Stimulated activated CD4-positive, alpha-beta T cell treated with anti-CD3 and anti-CD28 coated beads, Interleukin-1b, Interleukin-23, amount 100 ng/mL, for 4 hours (primary cell): ENCODE results near the gene KRTAP10-11.
"Not testable (repeated sequence)": the region's sequence is repeated elsewhere in the genome, so short reads cannot be mapped to it uniquely, and the experiment has no call there.

Source experiments
- DNase-seq, 2 donors: peaks; one replicate each; pipeline ENCODE4 v3.0.0-alpha.2; 2020; ENCODE audit warnings: low read depth in 2 of 2

Gene KRTAP10-11

DNA sequence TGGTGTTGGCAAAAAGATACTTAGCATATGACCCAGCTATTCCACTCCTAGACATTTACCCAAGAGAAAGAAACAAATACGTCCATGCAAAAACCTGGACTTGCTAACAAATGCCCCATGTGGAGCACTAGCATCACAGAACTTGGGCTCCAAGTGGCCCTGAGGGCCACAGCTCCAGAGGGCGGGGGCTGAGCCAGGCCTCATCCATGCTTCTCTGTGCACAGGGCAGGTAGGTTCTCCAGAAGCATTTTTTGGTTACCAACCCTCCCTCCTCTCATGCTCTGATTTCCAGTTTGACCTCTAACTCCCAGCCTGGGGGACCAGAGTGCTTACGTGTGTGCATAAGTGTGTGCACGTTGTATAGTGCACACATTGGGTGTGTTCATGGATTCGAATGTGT lies 18.5 kb downstream of the KRTAP10-11 start:
- DNase-seq: no peak

- DNase-seq: no peak
These were observed 20.4 kb downstream of the KRTAP10-11 start, which contains the start of gene KRTAP12-2 for GRCh38 chr21:44666401-44667320. KRTAP12-2 (minus strand) TSS chr21:44666927; CDS start chr21:44666886, 41 bp downstream.

GRCh38 chr21:44667612-44668011 lies 21.4 kb downstream of the KRTAP10-11 start:
- DNase-seq: no peak

GRCh38 chr21:44670642-44671432 lies 24.6 kb downstream of the KRTAP10-11 start:
- no peak for DNase-seq

GRCh38 chr21:44671911-44672310 lies 25.7 kb downstream of the KRTAP10-11 start:
- DNase-seq: no peak

DNA sequence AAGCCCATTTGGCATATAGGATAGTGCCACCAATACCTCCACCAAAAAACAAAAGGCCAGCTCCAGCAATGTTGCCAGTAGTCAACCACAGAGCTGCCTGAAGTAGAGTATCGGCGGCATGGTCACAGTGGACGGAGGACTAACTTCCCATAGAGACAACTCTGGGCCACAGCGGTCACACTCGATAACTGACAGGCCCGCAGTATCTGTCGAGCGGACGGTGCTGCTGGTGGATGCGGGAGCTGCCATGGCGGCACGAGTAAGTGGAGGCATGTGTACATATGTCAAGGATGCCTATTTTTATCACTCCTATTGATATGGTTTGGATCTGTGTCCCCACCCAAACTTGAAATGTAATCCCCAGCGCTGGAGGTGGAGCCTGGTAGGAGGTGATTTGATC lies 31.7 kb downstream of the KRTAP10-11 start:
- DNase-seq: no peak

- DNase-seq: no peak
These were observed 34.9 kb downstream of the KRTAP10-11 start for GRCh38 chr21:44681152-44681551.

DNA sequence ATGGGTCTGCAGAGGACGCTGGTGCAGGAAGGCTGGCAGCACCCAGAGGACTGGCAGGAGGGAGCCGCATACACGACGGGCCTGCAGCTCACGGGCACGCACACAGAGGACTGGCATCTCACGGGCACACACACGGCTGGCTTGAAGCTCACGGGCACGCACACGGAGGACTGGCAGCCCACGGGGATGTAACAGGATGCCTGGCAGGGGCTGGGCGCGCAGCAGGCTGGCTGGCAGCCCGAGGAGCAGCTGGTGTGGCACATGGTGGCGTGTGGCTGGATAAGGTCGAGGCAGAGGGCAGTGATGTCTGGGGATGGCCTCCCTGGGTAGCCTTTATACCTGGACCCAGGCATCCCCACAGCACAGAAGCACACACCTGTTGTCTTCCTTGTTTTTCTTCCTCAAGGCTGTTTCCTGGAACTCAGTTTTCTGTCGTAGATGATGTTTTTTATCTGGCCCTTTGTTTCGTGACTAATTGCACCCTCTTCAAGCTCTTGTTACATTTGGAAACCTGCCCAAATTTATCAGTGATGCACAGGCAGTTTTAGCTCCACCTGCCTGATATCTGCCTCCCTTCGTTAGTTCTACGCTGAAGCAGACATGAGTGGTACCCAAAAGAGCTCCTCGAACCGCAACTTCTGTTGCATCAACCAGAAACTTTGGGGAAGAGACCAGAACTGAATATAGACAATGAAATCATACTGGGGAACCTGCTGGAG lies 35.8 kb downstream of the KRTAP10-11 start, which contains the start of gene KRTAP12-1:
Gene KRTAP12-1, minus strand, starts transcription at position 303 of the 719 bp plus-strand sequence. Its CDS starts 40 bp downstream, at position 263.
- DNase-seq: no peak

GRCh38 chr21:44682580-44683151 lies 36.5 kb downstream of the KRTAP10-11 start:
- DNase-seq: no peak

- DNase-seq: no peak
These were observed 37.9 kb downstream of the KRTAP10-11 start for GRCh38 chr21:44684077-44684476.

- no peak for DNase-seq
These were observed 38.3 kb downstream of the KRTAP10-11 start for GRCh38 chr21:44684483-44684882.

DNA sequence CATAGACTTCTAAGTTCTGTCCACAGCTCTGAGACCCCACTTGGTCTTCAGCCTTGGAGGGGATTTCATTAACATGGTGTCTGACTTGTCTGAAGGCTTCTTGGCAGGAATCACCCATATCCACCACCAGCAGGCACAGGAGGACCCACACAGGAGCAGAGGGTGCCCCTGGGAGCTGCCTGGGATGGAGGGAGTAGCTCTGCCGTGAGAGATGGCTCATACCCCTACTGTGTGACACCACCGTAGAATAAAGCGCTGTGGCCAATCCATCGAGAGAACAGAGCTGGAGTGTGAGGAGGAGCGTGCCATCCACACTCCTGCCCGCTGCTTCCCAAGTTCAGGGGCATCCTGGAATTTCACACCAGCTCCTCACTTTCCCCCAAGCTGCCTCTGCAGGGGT lies 38.8 kb downstream of the KRTAP10-11 start:
- not testable (repeated sequence) for DNase-seq

DNA sequence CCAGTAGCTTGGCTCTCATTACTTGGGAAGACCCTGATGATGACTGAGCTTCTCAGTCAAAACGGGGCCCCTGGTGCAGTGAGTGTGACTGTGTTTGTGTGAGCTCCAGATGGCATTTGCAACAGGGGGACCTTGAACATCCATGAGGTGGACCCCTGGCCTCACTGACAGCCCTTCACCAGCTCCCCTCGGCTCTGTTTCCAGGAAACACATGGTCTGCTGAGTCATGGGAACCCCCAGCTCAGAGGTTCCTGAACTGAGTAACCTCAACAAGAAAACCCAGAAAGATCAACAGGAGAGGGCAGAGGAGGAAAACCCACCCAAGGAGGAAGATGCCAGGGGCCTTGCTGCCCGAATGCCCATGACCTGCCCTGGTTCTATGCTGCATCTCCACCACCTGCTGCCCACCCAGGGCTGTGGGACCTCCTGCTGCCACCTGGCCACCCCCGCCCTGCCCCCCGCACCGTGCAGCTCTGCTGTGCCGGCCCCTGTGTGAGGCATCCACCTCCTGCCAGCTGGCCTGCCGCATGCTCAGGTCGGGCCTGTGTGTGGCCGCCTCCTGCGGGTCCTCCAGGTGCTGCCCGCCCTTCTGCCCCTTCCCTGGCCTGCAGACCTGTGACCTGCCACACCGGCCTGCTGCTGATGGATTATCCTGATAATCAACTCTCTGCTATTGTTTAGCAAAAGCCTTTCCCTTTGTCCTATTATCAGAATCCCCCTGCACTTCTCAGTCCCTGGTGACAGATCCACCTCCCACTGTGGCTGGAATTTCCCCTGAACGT lies 40.0 kb downstream of the KRTAP10-11 start:
- DNase-seq: no peak

- no peak for DNase-seq
These were observed 40.8 kb downstream of the KRTAP10-11 start for GRCh38 chr21:44686843-44687561.

DNA sequence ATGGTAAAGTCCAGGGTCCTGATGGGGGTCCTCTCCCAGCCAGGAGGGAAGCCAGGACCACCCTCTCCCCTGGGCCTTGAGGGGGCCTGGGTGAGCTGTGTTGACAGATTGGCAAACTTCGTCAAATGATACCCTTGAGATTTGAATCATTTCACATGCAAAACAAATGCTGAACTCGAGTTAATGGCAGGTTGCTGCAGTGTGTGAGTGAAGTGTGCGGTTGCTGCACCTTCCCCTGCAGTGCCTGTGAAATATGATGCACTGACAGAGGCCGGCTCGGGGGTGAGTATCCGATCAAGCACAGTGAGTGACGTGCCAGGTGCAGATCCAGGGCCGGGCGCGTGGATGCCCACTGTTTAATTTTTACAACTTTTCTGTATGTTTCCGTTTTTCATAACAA lies 41.5 kb downstream of the KRTAP10-11 start:
- DNase-seq: no peak

- not testable (repeated sequence) for DNase-seq
These were observed 43.5 kb downstream of the KRTAP10-11 start for GRCh38 chr21:44689740-44690139.

- DNase-seq: no peak
These were observed 45.5 kb downstream of the KRTAP10-11 start for GRCh38 chr21:44691686-44692085.

DNA sequence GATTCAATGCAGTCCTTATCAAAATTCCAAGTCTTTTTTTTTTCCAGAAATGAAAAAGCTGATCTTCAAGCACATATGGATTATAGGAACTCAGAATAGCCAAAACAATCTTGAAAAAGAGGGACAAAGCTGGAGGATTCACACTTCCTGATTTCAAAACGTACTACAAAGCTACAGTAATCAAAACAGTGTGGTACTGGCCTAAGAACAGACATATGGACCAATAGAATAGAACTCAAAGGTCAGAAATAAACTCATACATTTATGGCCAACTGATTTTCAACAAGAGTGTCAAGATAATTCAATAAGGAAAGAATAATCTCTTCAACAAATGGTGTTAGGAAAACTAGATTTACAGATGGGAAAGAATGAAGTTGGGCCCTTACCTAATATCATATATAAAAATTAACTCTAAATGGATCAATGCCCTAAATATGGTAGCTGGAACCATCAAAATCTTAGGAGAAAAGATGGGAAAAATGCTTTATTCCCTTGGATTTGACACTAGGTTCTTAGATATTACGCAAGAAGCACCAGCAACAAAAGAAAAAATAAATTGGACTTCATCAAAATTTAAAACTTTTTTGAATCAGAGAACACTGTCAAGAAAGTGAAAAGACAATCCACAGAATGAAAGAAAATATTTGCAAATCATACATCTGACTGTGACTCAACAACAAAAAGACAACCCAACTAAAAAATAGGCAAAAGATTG lies 46.7 kb downstream of the KRTAP10-11 start:
- DNase-seq: no peak

GRCh38 chr21:44694776-44695175 lies 48.6 kb downstream of the KRTAP10-11 start:
- DNase-seq: no peak
